CD4-positive, alpha-beta memory T cell (primary cell): ENCODE measurements around the gene TBC1D2. TPM values are rescaled to one million over a fixed set of nuclear protein-coding genes. Genes with fewer than 3 reads are reported as not detected.

ENCODE experiments used
- CTCF ChIA-PET: fragments of 350-600 bp; sonication (Branson Sonifier 250); formaldehyde crosslinking; loops from one replicate; lab custom pipeline; 2021; ENCODE audit warnings: inconsistent platforms; ENCODE audit not compliant: partially characterized antibody; lab: Charles Lee
- POLR2A ChIA-PET: fragments of 350-600 bp; sonication (Branson Sonifier 250); formaldehyde crosslinking; loops from one replicate; lab custom pipeline; 2021; ENCODE audit not compliant: partially characterized antibody; lab: Charles Lee
- DNase-seq, 5 donors: peaks; one replicate each; pipeline versions ENCODE4 v3.0.0 to v3.0.0-alpha.2; 2020 to 2022; ENCODE audit warnings: mixed read lengths in 1 of 5
- H3K27ac ChIP-seq: one replicate; pipeline ENCODE4 v1.7.0; 2013; ENCODE audit warnings: low read depth, low read length
- H3K27me3 ChIP-seq: 2 replicates; pipeline ENCODE4 v1.7.0; 2013; ENCODE audit warnings: mild to moderate bottlenecking, low read length, moderate library complexity; ENCODE audit not compliant: insufficient read depth
- H3K36me3 ChIP-seq: 2 replicates; pipeline ENCODE4 v1.7.0; 2013; ENCODE audit warnings: mild to moderate bottlenecking, low read length, moderate library complexity; ENCODE audit not compliant: insufficient read depth
- H3K4me1 ChIP-seq: 2 replicates; pipeline ENCODE4 v1.7.0; 2013; ENCODE audit warnings: mild to moderate bottlenecking, low read length, moderate library complexity; ENCODE audit not compliant: insufficient read depth
- H3K4me3 ChIP-seq, 2 donors: one replicate each; pipeline ENCODE4 v1.7.0; 2013; ENCODE audit warnings: low read length in 2 of 2, mild to moderate bottlenecking in 1 of 2
- H3K9me3 ChIP-seq, 2 donors: one replicate each; pipeline ENCODE4 v1.7.0; 2013; ENCODE audit warnings: low read length in 2 of 2, control low read depth in 1 of 2; ENCODE audit not compliant: control insufficient read depth in 1 of 2
- H3K27ac Mint-ChIP-seq, 7 donors: one replicate each; pipeline ENCODE4 v1.8.0; 2020 to 2021; ENCODE audit warnings: mixed read lengths in 7 of 7, mild to moderate bottlenecking in 6 of 7, inconsistent platforms in 3 of 7, moderate library complexity in 3 of 7
- H3K27me3 Mint-ChIP-seq, 2 donors: one replicate each; pipeline ENCODE4 v1.8.0; 2020 to 2021; ENCODE audit warnings: mixed read lengths in 2 of 2
- H3K36me3 Mint-ChIP-seq, 2 donors: one replicate each; pipeline ENCODE4 v1.8.0; 2020 to 2021; ENCODE audit warnings: mixed read lengths in 2 of 2, inconsistent platforms in 1 of 2, mild to moderate bottlenecking in 1 of 2
- H3K4me1 Mint-ChIP-seq, 4 donors: one replicate each; pipeline ENCODE4 v1.8.0; 2020 to 2021; ENCODE audit warnings: mixed read lengths in 4 of 4, mild to moderate bottlenecking in 1 of 4
- H3K4me3 Mint-ChIP-seq, 8 donors: one replicate each; pipeline ENCODE4 v1.8.0; 2020 to 2021; ENCODE audit warnings: mixed read lengths in 8 of 8, mild to moderate bottlenecking in 7 of 8, moderate library complexity in 6 of 8, inconsistent platforms in 3 of 8
- H3K9me3 Mint-ChIP-seq, 8 donors: one replicate each; pipeline ENCODE4 v1.8.0; 2020 to 2021; ENCODE audit warnings: mixed read lengths in 8 of 8, mild to moderate bottlenecking in 5 of 8, inconsistent platforms in 3 of 8, moderate library complexity in 1 of 8
- intact Hi-C: fragments of 100-400 bp; cut with micrococcal nuclease; formaldehyde crosslinking; loops from one replicate; pipeline ENCODE4 v1.15.1; 2023
- polyA plus RNA-seq, 2 donors: library from polyadenylated mRNA; unstranded; fragments of 300-500 nt; fragmentation: Illumina TruSeq; gene quantifications; one replicate each; pipeline ENCODE4 v1.2.3, GENCODE V29; 2021
- total RNA-seq, 2 experiments: library from RNA; stranded (reverse); gene quantifications; one replicate each; pipeline ENCODE4 v1.2.3, GENCODE V29; 2021

Gene TBC1D2
- total and polyA plus RNA-seq, 4 experiments from 2014 or later = 2.1 to 11.4 (median 11.1) TPM

DNA sequence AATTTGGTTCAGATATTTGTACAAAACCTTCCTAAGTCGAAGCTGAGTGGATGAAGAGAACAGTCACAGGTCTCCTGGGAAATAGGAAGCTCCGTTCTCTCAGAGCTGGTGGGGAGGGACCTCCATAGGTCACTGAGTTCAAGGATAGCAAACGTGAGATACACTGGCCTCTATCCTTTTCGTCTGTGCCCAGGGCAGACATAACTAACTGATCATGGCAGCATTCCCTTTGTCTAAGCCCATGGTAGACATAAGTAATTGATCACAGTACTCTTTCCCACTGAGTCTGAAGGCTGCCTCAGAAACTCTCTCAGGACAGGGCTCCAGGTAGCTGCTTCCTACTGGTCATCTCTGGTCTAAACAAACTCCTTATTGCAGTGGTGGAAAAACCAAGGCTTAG, 50.8 kb downstream of the TBC1D2 start:
- H3K9me3 Mint-ChIP-seq = no peaks in the 10 kb centered on the region
- H3K4me3 ChIP-seq = no peak overlapping the region
- H3K4me3 Mint-ChIP-seq = no peak overlapping the region
- no peaks in the 10 kb centered on the region for H3K36me3 ChIP-seq
- peaks cover 0 to 11% (median 6%) of the 10 kb centered on the region in 4 donors for H3K4me1 Mint-ChIP-seq
- ChIA-PET CTCF (interaction anchor here (0.9 to 6.4 kb wide), 16 partner anchors 11 to 137 kb away, joined by 3 to 48 read pairs (median 5); partner anchors contain the start of genes CORO2A and TRIM14), POLR2A (interaction anchor here (0.8 to 1.8 kb wide), 2 partner anchors 50 to 52 kb away, joined by 4 to 8 read pairs; no protein-coding TSS in a partner anchor)
- no peaks in the 10 kb centered on the region for H3K9me3 ChIP-seq
- no peak for DNase-seq
- peaks cover 11 to 15% of the 10 kb centered on the region in 2 donors for H3K36me3 Mint-ChIP-seq
- peak overlapping the region in 1 of 7 donors; percentile 47 for H3K27ac Mint-ChIP-seq
- H3K27ac ChIP-seq = no peak overlapping the region
- peaks cover 8% of the 10 kb centered on the region for H3K4me1 ChIP-seq
- no peaks in the 10 kb centered on the region for H3K27me3 Mint-ChIP-seq
- H3K27me3 ChIP-seq = no peaks in the 10 kb centered on the region
- intact Hi-C loops = loop anchor here (1.0 kb wide), 3 partner anchors 59 to 130 kb away; no protein-coding TSS in a partner anchor

- POLR2A ChIA-PET = interaction anchor here (1.2 kb wide), 1 partner anchor 32 kb away, joined by 3 read pairs; no protein-coding TSS in a partner anchor
- Mint-ChIP-seq H3K4me1 (peaks cover 0 to 11% (median 6%) of the 10 kb centered on the region in 4 donors), H3K36me3 (peaks cover 10 to 16% of the 10 kb centered on the region in 2 donors), H3K9me3 (no peaks in the 10 kb centered on the region), H3K4me3 (no peak overlapping the region), H3K27me3 (no peaks in the 10 kb centered on the region), H3K27ac (no peak overlapping the region)
- Histone ChIP-seq H3K4me3 (no peak overlapping the region), H3K9me3 (no peaks in the 10 kb centered on the region), H3K27ac (no peak overlapping the region), H3K36me3 (no peaks in the 10 kb centered on the region), H3K4me1 (peaks cover 8% of the 10 kb centered on the region), H3K27me3 (no peaks in the 10 kb centered on the region)
- DNase-seq = no peak
- intact Hi-C loops = no loop called here
- CTCF ChIA-PET = interaction anchor here (1.0 to 6.4 kb wide), 5 partner anchors 10 to 129 kb away, joined by 3 to 48 read pairs (median 4); no protein-coding TSS in a partner anchor
These were observed 52.3 kb downstream of the TBC1D2 start for GRCh38 chr9:98203153-98203552.

- Mint-ChIP-seq H3K4me1 (peaks cover 0 to 11% (median 6%) of the 10 kb centered on the region in 4 donors), H3K4me3 (no peak overlapping the region), H3K27me3 (no peaks in the 10 kb centered on the region), H3K9me3 (no peaks in the 10 kb centered on the region), H3K27ac (peak overlapping the region in 1 of 7 donors; percentile 20), H3K36me3 (peaks cover 6 to 16% of the 10 kb centered on the region in 2 donors)
- ChIA-PET CTCF (interaction anchor here (1.4 kb wide), 1 partner anchor 40 kb away, joined by 3 read pairs; no protein-coding TSS in a partner anchor), POLR2A (interaction anchor here (0.9 to 1.1 kb wide), 2 partner anchors 54 to 145 kb away, joined by 3 read pairs; no protein-coding TSS in a partner anchor)
- Histone ChIP-seq H3K4me3 (no peak overlapping the region), H3K4me1 (peaks cover 8% of the 10 kb centered on the region), H3K27ac (no peak overlapping the region), H3K27me3 (no peaks in the 10 kb centered on the region), H3K36me3 (no peaks in the 10 kb centered on the region), H3K9me3 (no peaks in the 10 kb centered on the region)
- intact Hi-C loops = no loop called here
- DNase-seq = no peak
These were observed 53.2 kb downstream of the TBC1D2 start for GRCh38 chr9:98202252-98202651.

DNA sequence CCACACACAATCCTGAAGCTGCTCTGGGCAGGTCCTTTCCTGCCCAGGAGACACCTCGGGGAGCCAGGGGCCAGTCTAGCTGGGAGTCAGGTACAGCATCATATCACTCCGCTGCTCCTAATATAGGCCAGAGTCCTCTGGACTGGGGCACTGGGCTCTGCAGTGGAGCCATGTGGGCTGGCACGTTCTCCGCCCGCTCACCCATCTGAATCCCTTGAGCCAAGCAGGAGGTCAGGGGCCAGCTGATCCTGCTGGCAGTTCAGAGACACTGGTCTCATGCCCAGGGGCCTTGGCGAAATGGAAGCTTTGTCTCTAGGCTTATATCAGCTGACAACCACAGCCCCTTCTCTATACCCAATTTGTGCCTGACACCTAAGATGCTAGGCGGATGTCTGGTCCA, 53.7 kb downstream of the TBC1D2 start:
- H3K9me3 ChIP-seq = no peaks in the 10 kb centered on the region
- H3K36me3 ChIP-seq = no peaks in the 10 kb centered on the region
- H3K4me1 Mint-ChIP-seq = peaks cover 0 to 11% (median 6%) of the 10 kb centered on the region in 4 donors
- H3K4me3 Mint-ChIP-seq = no peak overlapping the region
- H3K27ac Mint-ChIP-seq = no peak overlapping the region
- ChIA-PET POLR2A (interaction anchor here (0.9 to 1.1 kb wide), 2 partner anchors 55 to 145 kb away, joined by 3 read pairs; no protein-coding TSS in a partner anchor), CTCF (interaction anchor here (1.4 kb wide), 1 partner anchor 41 kb away, joined by 3 read pairs; no protein-coding TSS in a partner anchor)
- intact Hi-C loops = no loop called here
- no peak for DNase-seq
- no peaks in the 10 kb centered on the region for H3K27me3 Mint-ChIP-seq
- H3K4me3 ChIP-seq = no peak overlapping the region
- peaks cover 8% of the 10 kb centered on the region for H3K4me1 ChIP-seq
- peaks cover 5 to 16% of the 10 kb centered on the region in 2 donors for H3K36me3 Mint-ChIP-seq
- H3K27ac ChIP-seq = no peak overlapping the region
- H3K9me3 Mint-ChIP-seq = no peaks in the 10 kb centered on the region
- no peaks in the 10 kb centered on the region for H3K27me3 ChIP-seq

- Mint-ChIP-seq H3K4me3 (no peak overlapping the region), H3K27ac (no peak overlapping the region), H3K4me1 (peaks cover 0 to 7% (median 4%) of the 10 kb centered on the region in 4 donors), H3K36me3 (peaks cover 5 to 16% of the 10 kb centered on the region in 2 donors), H3K27me3 (no peaks in the 10 kb centered on the region), H3K9me3 (no peaks in the 10 kb centered on the region)
- POLR2A ChIA-PET = interaction anchor here (0.9 kb wide), 1 partner anchor 144 kb away, joined by 3 read pairs; no protein-coding TSS in a partner anchor
- intact Hi-C loops = no loop called here
- Histone ChIP-seq H3K9me3 (no peaks in the 10 kb centered on the region), H3K27ac (no peak overlapping the region), H3K4me1 (peaks cover 7% of the 10 kb centered on the region), H3K36me3 (no peaks in the 10 kb centered on the region), H3K4me3 (no peak overlapping the region), H3K27me3 (no peaks in the 10 kb centered on the region)
- DNase-seq = no peak
- CTCF ChIA-PET = no interaction called here
These were observed 54.3 kb downstream of the TBC1D2 start for GRCh38 chr9:98201102-98201501.

DNA sequence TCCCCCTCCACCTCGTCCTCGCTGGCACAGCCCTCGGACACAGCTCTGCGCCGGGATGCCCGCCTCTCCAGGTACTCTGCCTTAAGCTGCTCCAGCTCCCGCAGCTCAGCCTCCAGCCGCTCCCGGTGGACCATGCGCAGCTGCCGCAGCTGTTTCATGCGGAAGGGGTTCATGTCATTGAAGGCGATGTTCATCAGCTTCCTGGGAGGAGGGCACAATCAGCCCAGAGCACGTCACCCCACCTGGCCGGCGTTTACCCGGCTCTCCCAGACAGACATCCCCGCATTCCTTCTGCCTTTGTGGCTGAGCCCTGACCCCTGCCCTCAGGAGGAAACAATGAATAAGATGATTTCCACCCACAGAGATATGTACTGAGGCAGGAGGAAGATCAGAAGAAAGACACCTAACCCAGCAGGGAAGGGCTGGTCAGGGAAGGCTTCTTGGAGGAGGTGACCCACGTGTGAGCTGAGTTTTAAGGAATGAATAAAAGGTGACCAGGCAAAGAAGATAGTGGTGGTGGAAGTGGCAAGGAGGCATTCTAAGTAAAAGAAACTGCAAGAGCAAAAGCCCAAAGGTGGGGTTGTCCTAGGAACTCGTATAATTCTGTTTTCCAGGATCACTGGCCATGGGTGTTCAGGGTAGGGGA, 55.9 kb downstream of the TBC1D2 start:
- no peak for DNase-seq
- ChIA-PET CTCF (interaction anchor here (1.2 kb wide), 1 partner anchor 57 kb away, joined by 3 read pairs; no protein-coding TSS in a partner anchor), POLR2A (no interaction called here)
- Histone ChIP-seq H3K4me3 (no peak overlapping the region), H3K4me1 (no peaks in the 10 kb centered on the region), H3K36me3 (no peaks in the 10 kb centered on the region), H3K27me3 (no peaks in the 10 kb centered on the region), H3K9me3 (no peaks in the 10 kb centered on the region), H3K27ac (no peak overlapping the region)
- no peaks in the 10 kb centered on the region for H3K9me3 Mint-ChIP-seq
- H3K27me3 Mint-ChIP-seq = no peaks in the 10 kb centered on the region
- H3K36me3 Mint-ChIP-seq = peaks cover 5 to 16% of the 10 kb centered on the region in 2 donors
- H3K4me1 Mint-ChIP-seq = no peaks in the 10 kb centered on the region
- H3K27ac Mint-ChIP-seq = peak overlapping the region in 2 of 7 donors; percentile 32 to 48
- H3K4me3 Mint-ChIP-seq = no peak overlapping the region
- intact Hi-C loops = no loop called here

- H3K4me3 ChIP-seq = no peak overlapping the region
- H3K27me3 ChIP-seq = no peaks in the 10 kb centered on the region
- ChIA-PET POLR2A (no interaction called here), CTCF (no interaction called here)
- no peaks in the 10 kb centered on the region for H3K9me3 ChIP-seq
- no peak for DNase-seq
- intact Hi-C loops = no loop called here
- no peak overlapping the region for H3K27ac ChIP-seq
- Mint-ChIP-seq H3K9me3 (no peaks in the 10 kb centered on the region), H3K4me1 (peaks cover 7 to 22% (median 13%) of the 10 kb centered on the region in 4 donors), H3K4me3 (no peak overlapping the region), H3K36me3 (peaks cover 8 to 9% of the 10 kb centered on the region in 2 donors), H3K27me3 (no peaks in the 10 kb centered on the region), H3K27ac (no peak overlapping the region)
- no peaks in the 10 kb centered on the region for H3K36me3 ChIP-seq
- peaks cover 21% of the 10 kb centered on the region for H3K4me1 ChIP-seq
These were observed 59.8 kb downstream of the TBC1D2 start for GRCh38 chr9:98195671-98196070.
